ENCODE data around the gene FAM110A.

GRCh38 chr20:878511-879307 lies 45.2 kb downstream of the FAM110A start:
- TF ChIP-seq CTCF (IDR thresholded peaks at IDR 0.05): no peak
- TF ChIP-seq EZH2 (IDR thresholded peaks at IDR 0.05; ENCODE audit: borderline replicate concordance, insufficient read depth, low read depth, low read length, poor library complexity, severe bottlenecking): no peak

All from B cell (primary cell).